Lung (tissue), 12 donors: ENCODE results near the gene DGKE. TPM values are rescaled to one million over a fixed set of nuclear protein-coding genes. Genes with fewer than 3 reads are reported as not detected.

ENCODE experiments used
- ATAC-seq: fragments of 200-7000 bp; cut with Tn5 transposase; one replicate; pipeline ENCODE4 v1.9.1; 2020; ENCODE audit warnings: moderate number of reproducible peaks; ENCODE audit not compliant: insufficient read depth, low FRiP score
- DNase-seq, 3 donors: peaks; one replicate each; pipeline ENCODE4 v3.0.0-alpha.2; 2013 to 2017
- H3K27ac ChIP-seq, 2 donors: one replicate each; pipeline ENCODE4 v1.5.1; 2013; ENCODE audit warnings: mild to moderate bottlenecking in 2 of 2, moderate library complexity in 2 of 2, control low read depth in 1 of 2, inconsistent platforms in 1 of 2, low read depth in 1 of 2, low read length in 1 of 2
- H3K27me3 ChIP-seq, 3 donors: one replicate each; pipeline ENCODE4 v1.5.1; 2013; ENCODE audit warnings: low read length in 2 of 3; ENCODE audit not compliant: control insufficient read depth in 3 of 3, insufficient read depth in 3 of 3
- H3K36me3 ChIP-seq, 4 donors: one replicate each; pipeline ENCODE4 v1.5.1; 2013; ENCODE audit warnings: low read length in 4 of 4, mild to moderate bottlenecking in 1 of 4, moderate library complexity in 1 of 4; ENCODE audit not compliant: control insufficient read depth in 4 of 4, insufficient read depth in 4 of 4
- H3K4me1 ChIP-seq, 5 donors: one replicate each; pipeline ENCODE4 v1.5.1; 2013; ENCODE audit warnings: low read length in 5 of 5, mild to moderate bottlenecking in 2 of 5, moderate library complexity in 1 of 5; ENCODE audit not compliant: control insufficient read depth in 5 of 5, insufficient read depth in 5 of 5
- H3K4me3 ChIP-seq: one replicate; pipeline ENCODE4 v1.5.1; 2013; ENCODE audit warnings: mild to moderate bottlenecking, control low read depth, moderate library complexity
- H3K9ac ChIP-seq, 2 donors: one replicate each; pipeline ENCODE4 v1.5.1; 2013; ENCODE audit warnings: low read length in 2 of 2, control low read depth in 1 of 2; ENCODE audit not compliant: insufficient read depth in 1 of 2
- H3K9me3 ChIP-seq, 4 donors: one replicate each; pipeline ENCODE4 v1.5.1; 2013; ENCODE audit warnings: low read length in 3 of 4, mild to moderate bottlenecking in 1 of 4, moderate library complexity in 1 of 4; ENCODE audit not compliant: control insufficient read depth in 4 of 4, insufficient read depth in 3 of 4
- WGBS, 2 donors: extraction: QIAGEN DNeasy Blood & Tissue Kit; methylation state at CpG; one replicate each; pipeline ENCODE4 v1.1.7; 2013; 5-methylcytosine and 5-hydroxymethylcytosine counted together
- polyA plus RNA-seq, 2 donors: library from polyadenylated mRNA; stranded (reverse); fragments of 200-250 nt; gene quantifications; one replicate each; pipeline ENCODE4 v1.2.1, GENCODE V29; 2013
- total RNA-seq, 2 donors: library from RNA; depleted of rRNA in 1 of 2; stranded (reverse); fragments of >200 nt in 1 of 2; gene quantifications; one replicate each; pipeline ENCODE4 v1.2.1, GENCODE V29; 2014 to 2021
- TF ChIP-seq, protein P1 (sequence below): IDR thresholded peaks from 2 replicates; pipeline ENCODE4 v1.5.1; 2012; ENCODE audit warnings: mild to moderate bottlenecking; ENCODE audit errors: control extremely low read depth, extremely low read depth
- donor health status: control.
- donor health status: control.
- donor health status: Bipolar disorder and iron deficiency.
- donor health status: healthy.
- donor health status: DM: yes; HTN: yes; CAD: no.

DGKE gene
- total and polyA plus RNA-seq, 4 donors: 1.5 to 38.2 (median 5.7) TPM

GRCh38 chr17:56866076-56866475 lies 32.1 kb downstream of the DGKE start:
- H3K4me3 ChIP-seq: no peak overlapping the region
- H3K9me3 ChIP-seq: no peaks in the 10 kb centered on the region
- H3K27me3 ChIP-seq: no peaks in the 10 kb centered on the region
- TF ChIP-seq, protein P1, sequence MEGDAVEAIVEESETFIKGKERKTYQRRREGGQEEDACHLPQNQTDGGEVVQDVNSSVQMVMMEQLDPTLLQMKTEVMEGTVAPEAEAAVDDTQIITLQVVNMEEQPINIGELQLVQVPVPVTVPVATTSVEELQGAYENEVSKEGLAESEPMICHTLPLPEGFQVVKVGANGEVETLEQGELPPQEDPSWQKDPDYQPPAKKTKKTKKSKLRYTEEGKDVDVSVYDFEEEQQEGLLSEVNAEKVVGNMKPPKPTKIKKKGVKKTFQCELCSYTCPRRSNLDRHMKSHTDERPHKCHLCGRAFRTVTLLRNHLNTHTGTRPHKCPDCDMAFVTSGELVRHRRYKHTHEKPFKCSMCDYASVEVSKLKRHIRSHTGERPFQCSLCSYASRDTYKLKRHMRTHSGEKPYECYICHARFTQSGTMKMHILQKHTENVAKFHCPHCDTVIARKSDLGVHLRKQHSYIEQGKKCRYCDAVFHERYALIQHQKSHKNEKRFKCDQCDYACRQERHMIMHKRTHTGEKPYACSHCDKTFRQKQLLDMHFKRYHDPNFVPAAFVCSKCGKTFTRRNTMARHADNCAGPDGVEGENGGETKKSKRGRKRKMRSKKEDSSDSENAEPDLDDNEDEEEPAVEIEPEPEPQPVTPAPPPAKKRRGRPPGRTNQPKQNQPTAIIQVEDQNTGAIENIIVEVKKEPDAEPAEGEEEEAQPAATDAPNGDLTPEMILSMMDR: no peak
- WGBS, 2 donors: 99% methylated on average over 5 of the region's 5 CpGs
- no peak overlapping the region for H3K27ac ChIP-seq
- peaks cover 0 to 3% (median 0%) of the 10 kb centered on the region in 5 donors for H3K4me1 ChIP-seq
- ATAC-seq (no peak), DNase-seq (no peak)
- H3K36me3 ChIP-seq: peaks cover 0 to 4% (median under 1%) of the 10 kb centered on the region in 4 donors
- no peak overlapping the region for H3K9ac ChIP-seq

GRCh38 chr17:56866496-56866895 lies 32.5 kb downstream of the DGKE start:
- TF ChIP-seq, protein P1: no peak
- DNase-seq (peak in 1 of 3 donors; percentile 19), ATAC-seq (no peak)
- H3K27ac ChIP-seq: no peak overlapping the region
- no peak overlapping the region for H3K9ac ChIP-seq
- H3K4me3 ChIP-seq: no peak overlapping the region
- peaks cover 0 to 4% (median under 1%) of the 10 kb centered on the region in 4 donors for H3K36me3 ChIP-seq
- H3K27me3 ChIP-seq: no peaks in the 10 kb centered on the region
- H3K4me1 ChIP-seq: peaks cover 0 to 3% (median 0%) of the 10 kb centered on the region in 5 donors
- no peaks in the 10 kb centered on the region for H3K9me3 ChIP-seq
- 49 to 61% methylated on average over 3 of the region's 3 CpGs for WGBS, 2 donors

DNA sequence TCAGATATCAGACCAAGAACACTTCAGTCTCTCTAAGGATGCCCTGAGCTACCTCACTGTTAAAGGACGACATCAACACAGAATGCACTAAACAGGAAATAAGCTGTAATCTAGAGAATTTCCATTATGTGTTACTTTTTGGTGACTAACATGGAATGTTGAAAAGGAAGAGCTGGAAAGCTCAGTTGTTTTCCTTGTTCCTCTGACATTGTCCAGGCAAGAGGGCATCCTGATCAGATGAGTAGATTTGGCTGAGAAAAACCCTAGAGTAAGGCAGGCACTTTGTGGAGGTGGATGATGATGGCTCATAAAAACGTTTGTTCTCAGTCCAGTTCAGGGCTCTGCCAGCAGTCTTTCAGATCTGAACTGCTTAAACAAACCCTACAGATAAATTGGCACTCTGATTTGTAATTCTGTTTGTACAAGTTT lies 34.0 kb downstream of the DGKE start:
- H3K27ac ChIP-seq: no peak overlapping the region
- TF ChIP-seq, protein P1: no peak
- H3K4me1 ChIP-seq: peaks cover 0 to 3% (median 0%) of the 10 kb centered on the region in 5 donors
- no peak overlapping the region for H3K4me3 ChIP-seq
- H3K9ac ChIP-seq: no peak overlapping the region
- H3K9me3 ChIP-seq: no peaks in the 10 kb centered on the region
- H3K36me3 ChIP-seq: peaks cover 0 to 2% (median 0%) of the 10 kb centered on the region in 4 donors
- WGBS, 2 donors: 30 to 72% methylated on average over 2 of the region's 2 CpGs
- ATAC-seq (no peak), DNase-seq (peak in 2 of 3 donors; percentile 22 to 28)
- no peaks in the 10 kb centered on the region for H3K27me3 ChIP-seq

DNA sequence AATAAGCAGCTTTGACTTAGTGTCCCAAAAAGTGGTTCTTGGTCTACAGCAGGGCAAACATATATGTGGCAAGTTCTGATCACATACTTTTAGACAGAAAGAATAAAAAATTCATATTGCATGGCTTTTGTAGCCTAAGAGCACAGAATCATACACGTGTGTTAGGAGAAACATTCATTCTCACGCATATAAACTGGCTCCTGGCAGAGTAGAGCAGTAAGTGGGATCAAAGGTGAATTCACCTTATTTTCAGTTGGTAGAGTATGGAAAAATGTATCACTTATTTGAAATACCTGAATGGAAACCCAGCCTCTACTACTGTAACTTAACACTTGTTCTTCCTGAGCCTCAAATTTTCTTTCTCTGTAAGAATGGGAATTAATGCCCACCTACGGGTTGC lies 34.8 kb downstream of the DGKE start:
- Histone ChIP-seq H3K4me3 (no peak overlapping the region), H3K9me3 (no peaks in the 10 kb centered on the region), H3K27me3 (no peaks in the 10 kb centered on the region), H3K4me1 (peaks cover 0 to 3% (median 0%) of the 10 kb centered on the region in 5 donors), H3K27ac (no peak overlapping the region), H3K36me3 (peaks cover 0 to 2% (median 0%) of the 10 kb centered on the region in 4 donors), H3K9ac (no peak overlapping the region)
- DNase-seq (no peak), ATAC-seq (no peak)
- 92 to 94% methylated on average over 3 of the region's 3 CpGs for WGBS, 2 donors
- TF ChIP-seq, protein P1: no peak
